IPS-18c (cell line): ENCODE results near the gene C19orf67.

Experiments used
- H3K4me3 ChIP-seq: 2 replicates; pipeline ENCODE4 v1.7.0; 2013; ENCODE audit warnings: low read depth, mild to moderate bottlenecking, low read length, moderate library complexity; ENCODE audit not compliant: insufficient read depth
- H3K9me3 ChIP-seq: one replicate; pipeline ENCODE4 v1.6.1; 2013; ENCODE audit warnings: mild to moderate bottlenecking, low read length, moderate library complexity; ENCODE audit not compliant: control insufficient read depth, insufficient read depth

C19orf67 gene

DNA sequence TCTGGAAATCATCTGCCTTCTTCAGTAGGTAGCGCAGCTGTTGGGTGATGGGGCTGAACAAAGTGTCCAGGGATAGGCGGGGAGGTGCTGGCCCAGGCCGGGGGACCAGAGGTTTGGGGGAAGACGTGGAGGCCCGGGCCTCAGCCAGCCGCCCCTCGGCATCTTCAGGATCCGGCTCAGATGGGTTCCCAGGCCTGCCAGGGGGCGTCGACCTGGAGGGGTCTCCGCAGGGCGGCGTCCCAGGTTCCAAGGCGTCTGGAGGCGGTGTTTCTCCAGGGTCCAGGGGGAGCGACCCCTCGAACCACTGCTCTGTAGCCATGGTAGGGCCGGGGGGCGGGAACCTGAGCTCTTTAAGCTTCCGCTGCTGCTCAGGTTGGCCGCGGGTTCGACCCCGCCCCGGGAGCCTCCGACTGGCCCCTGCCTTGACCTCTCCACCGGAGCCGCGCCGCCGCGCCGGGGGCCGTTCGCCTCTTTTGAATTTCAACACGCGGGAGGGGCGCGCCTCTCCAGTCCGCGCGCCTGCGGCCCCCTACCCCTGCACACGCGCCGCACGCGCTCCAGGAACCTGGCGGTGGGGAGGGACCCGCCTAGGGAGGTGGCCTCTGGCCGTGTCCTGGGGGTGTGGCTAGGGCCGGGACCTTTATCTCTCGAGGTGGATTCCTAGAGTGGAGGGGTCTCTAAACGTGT is at the start of gene C19orf67:
Gene C19orf67 (minus strand): TSS at position 475 of the 687 bp plus-strand sequence. CDS start 156 bp downstream, at position 319.
- no peaks in the 10 kb centered on the region for H3K9me3 ChIP-seq
- H3K4me3 ChIP-seq = peak within 1 kb of the TSS; percentile 44

DNA sequence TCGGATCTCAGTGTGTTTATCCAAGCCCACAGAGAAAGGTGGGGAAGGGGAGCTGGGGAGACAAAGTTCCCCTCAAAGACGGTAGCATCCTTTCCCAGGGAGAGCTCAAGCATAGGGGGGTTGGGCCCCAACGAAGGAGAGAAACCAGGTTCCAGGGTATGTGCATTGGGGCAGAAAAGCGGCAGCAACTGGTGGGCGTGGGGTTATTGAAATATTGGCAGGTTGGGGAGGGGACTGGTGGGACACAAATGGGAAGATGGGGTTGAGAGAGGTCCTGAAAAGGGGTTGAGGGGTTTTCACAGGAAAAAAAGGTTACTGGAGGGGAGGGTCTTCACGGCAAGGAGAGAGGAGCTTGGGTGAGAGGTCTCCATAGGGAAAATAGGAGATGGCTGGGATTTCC is 49.8 kb upstream of the C19orf67 start:
- Histone ChIP-seq H3K4me3 (peak overlapping the region; percentile 93), H3K9me3 (no peaks in the 10 kb centered on the region)

GRCh38 chr19:14127929-14128509 is 42.4 kb upstream of the C19orf67 start:
- peaks cover 2% of the 10 kb centered on the region for H3K9me3 ChIP-seq
- H3K4me3 ChIP-seq = no peak overlapping the region

DNA sequence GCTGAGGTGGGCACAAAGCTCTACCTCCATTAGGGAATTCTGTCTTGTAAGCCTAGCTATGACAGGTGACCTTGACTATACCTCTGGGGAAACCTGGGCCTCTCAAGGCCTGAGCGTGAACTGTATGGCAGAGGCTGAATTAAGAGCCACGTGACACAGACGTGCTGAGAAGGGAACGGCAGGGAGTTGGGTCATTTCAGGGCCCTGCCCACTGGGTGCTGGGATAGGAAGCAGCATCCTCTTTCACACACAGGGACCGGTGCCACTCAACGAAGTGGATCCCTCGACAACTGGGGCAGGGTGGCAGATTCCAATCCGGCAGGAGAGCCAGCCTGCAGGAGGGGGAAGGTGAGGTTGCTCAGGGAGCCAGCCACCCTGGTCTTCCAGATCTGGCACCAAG is 41.6 kb upstream of the C19orf67 start:
- peaks cover 2% of the 10 kb centered on the region for H3K9me3 ChIP-seq
- no peak overlapping the region for H3K4me3 ChIP-seq

GRCh38 chr19:14122924-14123323 is 37.3 kb upstream of the C19orf67 start:
- Histone ChIP-seq H3K4me3 (no peak overlapping the region), H3K9me3 (no peaks in the 10 kb centered on the region)

- Histone ChIP-seq H3K9me3 (no peaks in the 10 kb centered on the region), H3K4me3 (no peak overlapping the region)
Observed at GRCh38 chr19:14120497-14120780, 34.9 kb upstream of the C19orf67 start.

GRCh38 chr19:14119644-14120496 is 34.3 kb upstream of the C19orf67 start:
- no peak overlapping the region for H3K4me3 ChIP-seq

GRCh38 chr19:14119146-14119545 is 33.6 kb upstream of the C19orf67 start:
- no peak overlapping the region for H3K4me3 ChIP-seq

More at GRCh38 chr19:14119644-14120496, 34.3 kb upstream of the C19orf67 start:
- H3K9me3 ChIP-seq = no peaks in the 10 kb centered on the region

DNA sequence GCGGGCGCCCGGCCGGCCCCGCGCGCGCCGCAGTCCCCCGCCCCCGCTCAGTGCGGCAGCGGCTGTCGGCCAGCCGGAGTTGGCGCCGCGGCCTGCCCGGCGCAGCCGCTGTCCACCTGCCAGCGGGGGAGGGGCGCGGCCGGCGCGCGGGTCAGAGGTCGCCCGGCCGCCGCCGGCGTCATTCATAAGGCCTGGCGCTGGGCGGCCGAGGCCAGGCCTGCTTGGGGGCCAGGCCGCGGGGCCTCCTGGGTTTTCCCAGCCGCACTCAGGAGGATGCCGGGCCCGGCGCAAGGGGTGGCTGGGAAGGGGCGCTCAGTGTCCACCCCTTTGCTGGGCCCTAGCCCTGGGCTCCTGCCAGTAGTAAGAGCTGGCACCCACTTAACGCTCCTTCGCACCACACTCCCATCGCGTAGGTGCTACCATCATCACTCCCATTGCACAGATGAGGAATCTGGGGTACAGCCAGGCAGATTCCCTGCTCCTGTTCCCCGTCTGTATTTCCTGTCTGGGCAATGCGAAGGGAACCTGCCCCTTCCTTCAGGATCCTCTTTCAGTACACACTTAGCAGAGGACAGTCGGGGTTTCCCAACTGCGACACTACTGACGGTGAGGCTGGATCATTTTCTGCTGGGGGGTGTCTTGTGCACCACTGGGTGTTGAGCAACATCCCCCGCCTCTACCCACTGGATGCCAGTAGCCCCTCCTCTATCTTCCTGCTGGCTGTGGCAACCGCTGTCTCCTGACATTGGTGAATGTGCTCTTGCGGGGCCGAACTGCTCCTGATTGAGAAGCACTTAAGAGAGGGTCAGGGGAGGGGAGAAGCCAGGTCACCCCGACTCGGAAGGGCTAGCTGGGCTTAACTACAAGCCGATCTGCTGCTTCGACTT is 32.8 kb upstream of the C19orf67 start:
- Histone ChIP-seq H3K9me3 (no peaks in the 10 kb centered on the region), H3K4me3 (peak overlapping the region; percentile 56)

More at GRCh38 chr19:14119146-14119545, 33.6 kb upstream of the C19orf67 start:
- no peaks in the 10 kb centered on the region for H3K9me3 ChIP-seq

DNA sequence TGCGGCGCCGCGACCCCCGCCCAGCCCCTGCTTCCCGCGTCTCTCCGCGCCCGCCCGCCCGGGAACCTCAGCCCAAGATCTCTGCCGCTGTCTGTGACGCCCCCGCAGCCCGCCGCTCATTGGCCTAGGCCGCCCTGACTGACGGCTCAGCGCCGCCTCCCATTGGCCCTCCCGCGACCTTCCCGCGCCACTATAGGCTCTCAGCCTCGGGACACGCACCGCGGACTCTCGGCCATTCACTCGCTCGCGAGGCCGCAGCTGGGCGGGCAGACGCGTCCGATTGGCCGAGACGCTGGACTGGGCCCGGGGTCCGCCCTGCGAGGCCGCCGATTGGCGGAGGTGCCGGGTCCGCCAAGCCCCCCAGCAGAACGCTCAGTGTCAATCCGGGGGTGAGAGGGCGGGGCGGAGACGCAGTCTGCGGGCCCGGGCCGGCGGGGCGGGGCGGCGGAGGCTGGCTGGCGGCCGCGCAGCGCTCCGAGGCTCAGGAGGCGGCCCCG is 32.1 kb upstream of the C19orf67 start, which contains the start of gene PRKACA:
Gene PRKACA (minus strand): TSS at position 95 of the 497 bp plus-strand sequence. CDS start 215 bp downstream, outside the sequence.
- Histone ChIP-seq H3K9me3 (no peaks in the 10 kb centered on the region), H3K4me3 (peak within 1 kb of the TSS; percentile 57)

- Histone ChIP-seq H3K4me3 (peak overlapping the region; percentile 57), H3K9me3 (no peaks in the 10 kb centered on the region)
Observed at GRCh38 chr19:14116918-14117578, 31.5 kb upstream of the C19orf67 start.

GRCh38 chr19:14116525-14116917 is 30.9 kb upstream of the C19orf67 start:
- Histone ChIP-seq H3K4me3 (peak overlapping the region; percentile 57), H3K9me3 (no peaks in the 10 kb centered on the region)

DNA sequence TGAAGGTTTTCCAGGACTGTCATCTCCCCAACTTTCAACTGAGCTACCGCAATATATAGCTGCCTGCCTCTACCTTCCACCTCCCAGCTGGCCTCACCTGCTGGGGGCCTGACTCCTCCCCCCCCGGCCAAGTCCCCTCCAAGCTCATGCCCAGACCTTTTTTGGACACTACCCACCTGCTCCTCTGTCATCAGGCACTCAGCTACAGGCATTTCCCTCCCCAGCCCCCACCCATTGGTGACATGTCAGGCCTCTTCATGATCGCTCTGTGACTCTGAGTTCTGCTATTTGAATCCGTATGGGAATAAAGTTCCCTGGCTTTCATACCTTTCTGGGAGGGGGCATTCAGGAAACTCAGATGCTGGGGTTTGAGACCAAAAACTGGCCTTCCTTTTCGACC is 30.2 kb upstream of the C19orf67 start:
- Histone ChIP-seq H3K9me3 (no peaks in the 10 kb centered on the region), H3K4me3 (no peak overlapping the region)

GRCh38 chr19:14114854-14115253 is 29.3 kb upstream of the C19orf67 start:
- no peak overlapping the region for H3K4me3 ChIP-seq
- no peaks in the 10 kb centered on the region for H3K9me3 ChIP-seq

- no peak overlapping the region for H3K4me3 ChIP-seq
- no peaks in the 10 kb centered on the region for H3K9me3 ChIP-seq
Observed at GRCh38 chr19:14114439-14114838, 28.9 kb upstream of the C19orf67 start.

GRCh38 chr19:14113762-14114414 is 28.3 kb upstream of the C19orf67 start:
- H3K9me3 ChIP-seq = no peaks in the 10 kb centered on the region
- no peak overlapping the region for H3K4me3 ChIP-seq
